Right ventricle myocardium superior (tissue), 1 donor: Measurements from ENCODE around the gene NACAD. TPM values are rescaled to one million over a fixed set of nuclear protein-coding genes. Genes with fewer than 3 reads are reported as not detected.
"Not testable (repeated sequence)": the region's sequence is repeated elsewhere in the genome, so short reads cannot be mapped to it uniquely, and the experiment has no call there.

Experiments
- ATAC-seq: fragments of 200-7000 bp; cut with Tn5 transposase; one replicate; pipeline ENCODE4 v1.9.1; 2020; ENCODE audit warnings: mild to moderate bottlenecking; ENCODE audit not compliant: poor library complexity
- DNase-seq: peaks from one replicate; pipeline ENCODE4 v3.0.0-alpha.2; 2020
- intact Hi-C: fragments of 100-400 bp; cut with DNase I; formaldehyde crosslinking; loops from one replicate; pipeline ENCODE4 v1.11.2; 2022
- total RNA-seq: library from RNA; stranded (reverse); fragmentation: NEBNext Ultra II Directional; extraction: Animal tissue kit (Norgen Biotek cat#: 25700); gene quantifications from one replicate; pipeline ENCODE4 v1.2.1, GENCODE V29; 2021
- donor health status: DM: no; HTN: yes; CAD: no; lungs with severe emphysema.

Gene NACAD
- total RNA-seq, 1 donor from 2014 or later = 4.7 TPM

GRCh38 chr7:45036317-45036716, 52.5 kb downstream of the NACAD start:
- no peak for ATAC-seq
- intact Hi-C loops = no loop called here
- no peak for DNase-seq

GRCh38 chr7:45035893-45036292, 52.9 kb downstream of the NACAD start:
- ATAC-seq (no peak), DNase-seq (no peak)
- intact Hi-C loops = no loop called here

DNA sequence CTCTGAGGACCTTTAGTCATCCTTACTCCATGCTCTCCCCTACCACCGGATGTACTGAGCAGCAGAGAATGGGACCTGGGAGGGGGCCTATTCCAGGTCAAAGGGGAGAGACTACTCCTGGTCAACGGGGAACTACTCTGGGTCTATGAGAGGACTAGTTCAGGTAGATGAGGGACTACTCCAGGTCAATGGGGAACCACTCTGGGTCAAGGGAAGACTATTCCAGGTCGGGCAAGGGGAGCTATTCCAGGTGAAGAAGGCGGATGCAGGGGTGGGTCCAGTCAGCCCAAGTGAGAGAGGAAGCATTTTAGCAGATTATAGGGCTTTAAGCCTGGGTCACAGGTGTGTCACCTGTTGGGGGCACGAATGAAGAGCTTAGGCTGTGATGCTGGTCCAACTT, 53.4 kb downstream of the NACAD start:
- intact Hi-C loops = no loop called here
- no peak for DNase-seq
- no peak for ATAC-seq

DNA sequence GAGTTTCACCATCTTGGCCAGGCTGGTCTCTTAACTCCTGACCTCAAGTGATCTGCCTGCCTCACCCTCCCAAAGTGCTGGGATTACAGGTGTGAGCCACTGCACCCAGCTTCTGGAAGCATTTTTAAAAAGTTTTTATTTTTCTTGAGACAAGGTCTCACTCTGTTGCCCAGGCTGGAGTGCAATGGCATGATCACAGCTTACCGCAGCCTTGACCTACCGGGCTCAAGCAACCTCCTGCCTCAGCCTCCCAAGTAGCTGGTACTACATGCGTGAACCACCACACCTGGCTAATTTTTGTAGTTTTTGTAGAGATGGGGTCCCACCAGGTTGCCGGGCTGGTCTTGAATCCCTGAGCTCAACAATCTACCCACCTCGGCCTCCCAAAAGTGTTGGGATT, 54.1 kb downstream of the NACAD start:
- ATAC-seq, intact Hi-C loops, DNase-seq: not testable (repeated sequence)

GRCh38 chr7:45033931-45034290, 54.9 kb downstream of the NACAD start:
- DNase-seq (peak; percentile 52), ATAC-seq (peak; percentile 73)
- intact Hi-C loops = no loop called here

GRCh38 chr7:45033261-45033930, 55.4 kb downstream of the NACAD start:
- intact Hi-C loops = no loop called here
- ATAC-seq (no peak), DNase-seq (no peak)

GRCh38 chr7:45032421-45032820, 56.3 kb downstream of the NACAD start:
- ATAC-seq (no peak), DNase-seq (no peak)
- intact Hi-C loops = no loop called here

GRCh38 chr7:45031829-45032228, 56.9 kb downstream of the NACAD start:
- ATAC-seq (no peak), DNase-seq (no peak)
- intact Hi-C loops = no loop called here

Other genes with a start within 250 kb of the NACAD start
- 257 TPM for gene H2AZ2, start 240.9 kb downstream of the NACAD start, total RNA-seq
- gene PURB, start 203.4 kb downstream of the NACAD start, total RNA-seq = 13.3 TPM
- gene MYO1G, start 110.0 kb downstream of the NACAD start, total RNA-seq = 0.97 TPM
- gene CCM2, start 88.8 kb downstream of the NACAD start, total RNA-seq = 30.3 TPM
- gene TBRG4, start 22.7 kb upstream of the NACAD start, total RNA-seq = 82.2 TPM
- 31.2 TPM for gene RAMP3, start 68.8 kb upstream of the NACAD start, total RNA-seq